Testis (tissue), 3 donors: Measurements from ENCODE around the gene H1-8. TPM values are rescaled to one million over a fixed set of nuclear protein-coding genes. Genes with fewer than 3 reads are reported as not detected.

Source experiments
- DNase-seq: peaks from one replicate; pipeline ENCODE4 v3.0.0-alpha.2; 2019
- H3K27ac ChIP-seq, 2 donors: fragments of 200-600 bp; sonication (generic); one replicate each; pipeline ENCODE4 v1.5.1; 2019
- H3K27me3 ChIP-seq: fragments of 200-600 bp; sonication (generic); one replicate; pipeline ENCODE4 v1.5.1; 2019
- H3K36me3 ChIP-seq: fragments of 200-600 bp; sonication (generic); one replicate; pipeline ENCODE4 v1.5.1; 2017; ENCODE audit warnings: low read depth; ENCODE audit errors: missing control alignments
- H3K4me1 ChIP-seq: fragments of 200-600 bp; sonication (generic); one replicate; pipeline ENCODE4 v1.5.1; 2019
- H3K4me3 ChIP-seq, 2 donors: fragments of 200-600 bp; sonication (generic); one replicate each; pipeline ENCODE4 v1.5.1; 2017 to 2019
- H3K9me3 ChIP-seq: fragments of 200-600 bp; sonication (generic); one replicate; pipeline ENCODE4 v1.5.1; 2017
- CTCF ChIP-seq, 3 experiments: fragments of 450-650 bp in 2 of 3; fragments of 200-600 bp in 1 of 3; sonication (generic) in 1 of 3; IDR thresholded peaks; one replicate each; pipeline ENCODE4 v1.5.1; 2016 to 2019; ENCODE audit warnings: antibody characterized with exemption in 3 of 3, mild to moderate bottlenecking in 2 of 3, moderate library complexity in 1 of 3
- POLR2A ChIP-seq: fragments of 450-650 bp; IDR thresholded peaks from one replicate; pipeline ENCODE4 v1.6.1; 2017; ENCODE audit warnings: antibody characterized with exemption, mild to moderate bottlenecking, moderate library complexity
- WGBS, 2 donors: methylation state at CpG; one replicate each; pipeline ENCODE4 v1.1.5; 2018; 5-methylcytosine and 5-hydroxymethylcytosine counted together
- intact Hi-C: fragments of 100-400 bp; cut with DNase I; formaldehyde crosslinking; loops from one replicate; pipeline ENCODE4 v1.15.1; 2023; ENCODE audit warnings: low total_unique reads
- polyA plus RNA-seq: library from polyadenylated mRNA; stranded (reverse); fragments of 350-450 nt; fragmentation: Illumina TruSeq; extraction: RNeasy Lipid Tissue Mini Kit (QIAGEN cat#74804); gene quantifications from one replicate; pipeline ENCODE4 v1.2.3, GENCODE V29; 2014; ENCODE audit warnings: low read depth, low replicate concordance; ENCODE audit not compliant: insufficient read depth
- total RNA-seq, 2 donors: library from RNA; depleted of rRNA; stranded (reverse); fragments of >200 nt; gene quantifications; one replicate each; pipeline ENCODE4 v1.2.3, GENCODE V29; 2016

The H1-8 gene
- total and polyA plus RNA-seq, 3 donors from 2014 or later = 4.2 to 8.6 (median 4.8) TPM

GRCh38 chr3:129526121-129526900, 16.7 kb upstream of the H1-8 start:
- Histone ChIP-seq H3K36me3 (no peaks in the 10 kb centered on the region), H3K4me3 (no peak overlapping the region), H3K27me3 (no peaks in the 10 kb centered on the region), H3K4me1 (no peaks in the 10 kb centered on the region), H3K9me3 (no peaks in the 10 kb centered on the region), H3K27ac (no peak overlapping the region)
- WGBS, 2 donors = 81 to 88% methylated on average over 12 of the region's 12 CpGs
- no peak for DNase-seq
- TF ChIP-seq POLR2A (no peak), CTCF (IDR thresholded peaks at IDR 0.05) (no peak)
- intact Hi-C loops = no loop called here

DNA sequence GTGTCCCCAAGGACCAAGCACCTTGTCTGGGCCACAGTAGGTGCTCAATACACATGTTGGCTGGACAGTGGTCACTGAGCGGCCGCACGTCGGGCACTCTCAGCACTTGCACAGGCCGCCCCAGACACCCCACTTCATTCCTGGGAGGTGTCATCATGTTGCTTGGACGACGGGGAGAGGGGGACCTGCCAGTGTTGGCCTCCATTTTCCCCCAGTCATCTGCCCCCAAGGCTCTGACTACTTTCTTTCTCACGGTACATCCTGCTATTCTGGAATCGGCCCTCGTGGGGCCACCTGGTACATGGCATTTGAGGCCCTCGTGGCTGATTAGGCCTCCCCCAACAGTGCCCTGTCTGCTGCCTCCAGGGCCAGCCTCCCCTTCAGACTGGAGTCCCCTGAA, 15.7 kb upstream of the H1-8 start:
- no peaks in the 10 kb centered on the region for H3K9me3 ChIP-seq
- no peak overlapping the region for H3K27ac ChIP-seq
- intact Hi-C loops = no loop called here
- no peak overlapping the region for H3K4me3 ChIP-seq
- no peaks in the 10 kb centered on the region for H3K4me1 ChIP-seq
- no peaks in the 10 kb centered on the region for H3K36me3 ChIP-seq
- 81 to 93% methylated on average over 8 to 11 of the region's 11 CpGs for WGBS, 2 donors
- no peaks in the 10 kb centered on the region for H3K27me3 ChIP-seq
- TF ChIP-seq POLR2A (no peak), CTCF (IDR thresholded peaks at IDR 0.05) (no peak)
- DNase-seq = no peak

GRCh38 chr3:129528589-129529100, 14.3 kb upstream of the H1-8 start, which contains the start of gene RHO:
Gene RHO, plus strand, starts transcription at chr3:129528639. Its CDS starts 95 bp downstream, at chr3:129528734.
- intact Hi-C loops = no loop called here
- H3K27ac ChIP-seq = no peak within 1 kb of the TSS
- no peak within 1 kb of the TSS for H3K4me3 ChIP-seq
- H3K36me3 ChIP-seq = no peaks in the 10 kb centered on the region
- no peaks in the 10 kb centered on the region for H3K4me1 ChIP-seq
- no peaks in the 10 kb centered on the region for H3K9me3 ChIP-seq
- H3K27me3 ChIP-seq = no peaks in the 10 kb centered on the region
- no peak for DNase-seq
- WGBS, 2 donors = 97 to 99% methylated on average over 15 to 18 of the region's 18 CpGs
- TF ChIP-seq POLR2A = no peak
- no peak for TF ChIP-seq CTCF (IDR thresholded peaks at IDR 0.05)

GRCh38 chr3:129529436-129530210, 13.4 kb upstream of the H1-8 start:
- Histone ChIP-seq H3K9me3 (no peaks in the 10 kb centered on the region), H3K27ac (no peak overlapping the region), H3K4me3 (no peak overlapping the region), H3K36me3 (no peaks in the 10 kb centered on the region), H3K27me3 (no peaks in the 10 kb centered on the region), H3K4me1 (no peaks in the 10 kb centered on the region)
- DNase-seq = no peak
- TF ChIP-seq POLR2A = no peak
- TF ChIP-seq CTCF (IDR thresholded peaks at IDR 0.05) = no peak
- intact Hi-C loops = no loop called here
- 77 to 80% methylated on average over 8 to 12 of the region's 12 CpGs for WGBS, 2 donors
